Measurements from ENCODE around the gene GAS7. TPM values are rescaled to one million over a fixed set of nuclear protein-coding genes. Genes with fewer than 3 reads are reported as not detected.

GAS7 gene
- total RNA-seq, 1 experiment from 2014 or later, result 6.0 TPM

DNA sequence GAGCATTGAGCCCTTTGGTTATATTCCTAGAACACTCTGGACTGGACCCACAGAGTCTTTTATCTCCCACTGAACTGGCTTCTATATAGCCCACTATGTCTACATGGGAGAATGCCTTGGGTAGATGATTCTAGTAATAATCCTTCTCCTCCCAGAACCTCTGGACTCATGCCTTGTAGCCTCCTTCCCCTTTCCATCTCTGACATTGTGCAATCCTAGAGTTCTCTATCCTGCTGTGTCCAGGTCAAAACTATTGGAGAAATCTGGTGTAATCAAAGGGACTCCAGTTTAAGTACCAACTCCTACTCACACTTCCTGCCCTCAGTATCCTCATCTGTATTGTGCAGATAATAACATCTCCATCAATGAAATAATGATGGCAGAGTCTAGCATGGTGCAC lies 302.5 kb downstream of the GAS7 start:
- Histone ChIP-seq H3K4ac (ENCODE audit: low read depth, low read length) (no peak overlapping the region), H3K4me1 (ENCODE audit: insufficient read depth, low read length) (no peaks in the 10 kb centered on the region), H2AFZ (ENCODE audit: low read length) (no peak overlapping the region), H3K23ac (ENCODE audit: insufficient read length, low read depth, low read length) (no peak overlapping the region), H2BK12ac (ENCODE audit: insufficient read length, low read depth, low read length) (no peak overlapping the region), H3K23me2 (ENCODE audit: insufficient read length, low read depth, low read length, poor library complexity, severe bottlenecking) (no peaks in the 10 kb centered on the region), H3K18ac (ENCODE audit: insufficient read length, low read depth, low read length) (no peak overlapping the region), H2BK120ac (ENCODE audit: low read depth, low read length, poor library complexity, severe bottlenecking) (no peak overlapping the region), H2BK5ac (ENCODE audit: insufficient read length, low read length) (no peak overlapping the region), H4K8ac (replicated peaks; ENCODE audit: insufficient read length, low read depth, low read length) (no peak overlapping the region), H2BK20ac (ENCODE audit: low read depth, low read length, poor library complexity, severe bottlenecking) (no peak overlapping the region), H3T11ph (ENCODE audit: low read length) (no peak overlapping the region), H3K14ac (ENCODE audit: insufficient read depth, low read length) (no peak overlapping the region), H3K27me3 (ENCODE audit: insufficient read depth, low read length) (no peaks in the 10 kb centered on the region; the same call in 1 of the 2 replicates), H3K79me2 (ENCODE audit: insufficient read depth, low read length) (no peaks in the 10 kb centered on the region), H3K9ac (ENCODE audit: extremely low read depth, insufficient read length, low read length) (no peak overlapping the region), H2BK15ac (ENCODE audit: low read depth, low read length) (no peak overlapping the region), H4K91ac (ENCODE audit: insufficient read length, low read depth, low read length) (no peak overlapping the region), H3K27ac (ENCODE audit: insufficient read length, low read depth, low read length) (no peak overlapping the region), H3K9me3 (ENCODE audit: control insufficient read depth, low read depth, low read length) (no peaks in the 10 kb centered on the region), H4K20me1 (ENCODE audit: control insufficient read depth, insufficient read depth, insufficient read length) (no peaks in the 10 kb centered on the region), H3K56ac (ENCODE audit: insufficient read length, low read depth, low read length) (no peak overlapping the region), H3K79me1 (ENCODE audit: insufficient read depth, low read depth, low read length, poor library complexity, severe bottlenecking) (no peaks in the 10 kb centered on the region), H3K4me2 (ENCODE audit: insufficient read depth, insufficient read length, low read length) (no peak overlapping the region), H4K5ac (ENCODE audit: insufficient read length, low read depth, low read length) (no peak overlapping the region), H2AK5ac (ENCODE audit: insufficient read length, low read length) (no peak overlapping the region)
- peaks cover 5 to 19% of the 10 kb centered on the region in 2 experiments; a peak in 3 of 4 replicates for H3K4me1 Mint-ChIP-seq
- H3K27ac Mint-ChIP-seq, result 0 out of 7 replicates have a peak overlapping the region, but pooled peaks of 1 of the 3 experiments have one; percentile 69
- peaks cover 11% of the 10 kb centered on the region for H3K27me3 Mint-ChIP-seq (ENCODE audit: low read depth)
- TF ChIP-seq CTCF (conservative IDR thresholded peaks at IDR 0.05), result no peak
- no peak overlapping the region for H3K4me3 Mint-ChIP-seq
- no peaks in the 10 kb centered on the region for H3K9me3 Mint-ChIP-seq
- DNase-seq, result no peak
- H3K36me3 Mint-ChIP-seq (ENCODE audit: insufficient read depth in 1 of 3, low read depth in 3 of 3), result no peaks in the 10 kb centered on the region
